Germinal center (tissue), 1 donor: ENCODE results near the gene ZNF14.
"Not testable (repeated sequence)": the region's sequence is repeated elsewhere in the genome, so short reads cannot be mapped to it uniquely, and the experiment has no call there.

ENCODE experiments used
- DNase-seq: peaks from one replicate; pipeline ENCODE4 v3.0.0; 2012; ENCODE audit warnings: mixed read lengths, low spot score

Gene ZNF14

DNA sequence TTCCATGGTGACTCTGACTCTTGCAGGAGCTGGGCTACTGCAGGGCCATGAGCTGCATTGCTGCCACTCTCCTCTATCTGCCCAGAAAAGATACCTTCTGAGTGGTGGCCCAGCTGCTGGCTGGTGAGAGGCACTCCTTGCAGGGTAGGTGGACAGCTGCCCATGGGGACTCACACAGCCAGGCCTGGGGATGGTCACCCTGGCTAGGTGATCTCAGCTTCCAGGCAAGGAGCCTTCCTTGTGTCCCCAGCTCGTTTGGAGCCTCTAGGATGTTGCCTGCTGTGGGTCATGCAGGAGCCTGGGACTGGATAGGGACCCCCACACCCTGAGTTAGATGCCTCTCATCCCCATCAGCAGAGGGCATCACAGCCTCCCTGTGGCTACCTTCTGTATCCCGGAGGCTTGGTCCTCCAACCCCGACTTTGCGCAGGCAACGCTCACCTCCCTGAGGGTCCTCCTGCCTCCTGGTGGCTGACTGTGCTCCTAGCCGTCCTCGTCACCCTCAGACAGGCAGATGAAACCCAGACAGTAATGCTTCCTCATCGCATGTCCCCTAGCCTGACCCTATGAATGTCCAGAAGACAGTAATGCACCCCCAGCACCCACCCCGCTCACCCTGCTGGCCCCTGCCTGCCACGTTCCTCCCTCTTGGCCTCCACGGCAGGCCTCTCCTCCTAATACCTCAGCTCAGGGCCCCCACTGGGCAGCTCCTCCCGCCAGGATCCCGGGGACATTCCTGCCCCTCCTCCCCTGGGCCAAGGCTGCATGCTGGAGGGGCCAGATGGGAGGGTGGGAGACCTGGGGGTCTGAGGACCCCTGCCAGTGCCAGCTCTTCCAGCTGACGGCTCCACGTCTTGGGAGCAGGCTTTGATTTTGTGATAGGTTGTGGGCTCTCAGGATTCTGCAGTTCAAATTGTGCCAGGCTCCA, 13.6 kb upstream of the ZNF14 start:
- DNase-seq = no peak

DNA sequence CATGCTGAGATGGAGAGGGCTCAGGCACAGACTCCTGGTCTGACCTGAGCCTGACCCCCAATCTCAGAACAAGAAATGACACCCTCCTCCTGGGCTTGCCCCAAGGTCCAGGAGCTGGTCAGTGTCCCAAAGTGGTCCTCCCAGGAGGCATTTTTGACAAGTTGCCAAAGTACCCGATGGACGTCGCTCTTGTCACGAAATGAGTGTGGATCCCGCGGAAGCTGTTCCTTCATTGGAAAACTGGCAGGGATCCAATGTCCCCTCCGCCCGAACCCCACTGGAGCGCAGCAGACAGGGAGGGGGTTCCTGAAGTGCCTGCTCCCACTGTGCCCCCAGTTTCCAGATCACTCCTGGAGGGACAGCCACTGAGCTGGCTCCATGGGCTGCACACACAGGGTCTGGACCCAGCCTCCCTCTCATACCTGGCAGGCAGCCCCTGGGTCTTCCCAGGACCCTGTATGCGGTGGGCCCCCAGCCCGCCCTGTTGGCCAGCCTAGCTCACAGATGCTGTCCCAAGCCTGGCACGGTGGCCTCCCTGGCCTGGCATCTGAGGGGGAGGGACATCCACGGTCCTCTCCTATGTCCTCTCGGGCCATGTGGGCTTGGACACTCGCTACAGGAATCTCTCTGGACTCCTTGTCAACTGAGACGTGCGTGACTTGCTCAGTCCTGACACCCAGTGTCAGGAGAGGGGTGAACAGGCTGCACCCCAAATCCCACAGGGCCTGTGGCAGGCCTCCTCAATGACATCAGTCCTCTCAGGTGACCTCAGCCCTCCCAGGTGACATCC, 12.8 kb upstream of the ZNF14 start:
- no peak for DNase-seq

DNA sequence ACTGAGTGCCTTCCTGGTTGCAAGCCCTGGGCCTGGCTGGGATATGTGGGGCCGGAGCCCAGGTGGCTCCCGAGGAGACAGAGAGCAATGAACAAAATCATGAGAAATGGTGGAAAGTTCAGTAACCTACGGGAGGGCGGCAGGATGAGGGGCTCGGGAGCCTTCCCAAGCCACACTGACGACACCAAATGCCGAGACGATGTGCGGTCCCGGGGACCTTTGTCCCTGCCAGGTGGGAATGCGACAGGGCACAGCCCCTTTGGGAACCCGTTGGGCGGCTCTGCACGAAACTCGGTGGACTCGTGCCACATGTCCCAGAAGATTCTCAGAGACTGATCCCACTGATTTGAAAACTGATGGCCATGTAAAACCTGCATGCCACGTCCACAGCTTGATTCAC, 11.7 kb upstream of the ZNF14 start:
- no peak for DNase-seq

DNA sequence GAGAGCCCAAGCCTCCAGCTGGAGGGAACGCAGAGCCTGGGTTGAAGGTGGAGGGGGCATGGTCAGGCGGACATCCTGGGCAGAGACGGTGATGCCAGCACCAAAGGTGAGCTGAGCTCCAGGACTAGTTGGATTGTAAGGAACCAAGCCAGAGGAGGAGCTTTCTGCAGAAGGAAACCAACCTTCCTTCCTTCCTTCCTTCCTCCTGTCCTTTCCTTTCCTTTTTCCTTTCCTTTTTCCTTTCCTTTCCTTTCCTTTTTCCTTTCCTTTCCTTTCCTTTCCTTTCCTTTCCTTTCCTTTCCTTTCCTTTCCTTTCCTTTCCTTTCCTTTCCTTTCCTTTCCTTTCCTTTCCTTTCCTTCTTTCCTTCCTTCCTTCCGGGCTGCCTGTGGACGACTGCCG, 11.0 kb upstream of the ZNF14 start:
- not testable (repeated sequence) for DNase-seq

DNA sequence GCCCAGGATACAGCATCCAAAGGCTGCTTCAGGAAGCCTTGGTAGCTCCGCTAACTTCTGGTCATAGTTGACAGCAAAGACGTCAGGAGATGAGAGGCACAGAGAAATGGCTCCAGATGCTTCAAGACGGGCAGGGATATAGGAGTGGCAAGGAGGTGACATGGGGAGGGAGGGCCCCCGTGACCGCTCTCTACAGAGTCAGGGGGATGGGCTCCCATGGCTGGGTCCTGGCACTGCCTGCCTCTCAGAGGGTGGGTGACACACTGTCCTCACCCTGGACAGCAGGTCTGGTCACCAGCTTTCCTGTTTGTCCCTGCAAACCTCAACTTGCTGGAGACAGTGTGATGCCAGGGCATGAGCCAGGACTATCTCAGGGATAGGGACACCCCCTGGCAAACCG, 10.3 kb upstream of the ZNF14 start:
- no peak for DNase-seq

DNA sequence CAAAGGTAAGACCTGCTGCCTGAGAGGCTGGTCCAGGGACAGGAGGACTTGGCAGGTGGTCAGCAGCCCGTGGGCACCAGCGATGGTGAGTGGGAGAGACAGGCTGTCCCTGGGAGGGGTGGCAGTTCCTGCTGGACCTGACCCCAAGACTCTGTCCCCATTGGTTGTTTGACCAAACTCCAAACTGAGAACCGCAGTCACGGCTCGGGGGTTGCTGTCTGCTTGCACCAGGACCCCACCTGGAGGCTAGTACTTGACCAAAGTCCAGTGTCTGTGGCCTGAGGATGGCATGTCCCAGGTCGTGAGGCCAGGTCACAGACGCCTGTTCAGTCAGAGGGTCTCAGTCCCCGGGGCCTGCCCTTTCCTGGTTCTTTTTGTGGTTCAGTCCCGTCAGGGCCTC, 9.9 kb upstream of the ZNF14 start:
- DNase-seq = no peak

DNA sequence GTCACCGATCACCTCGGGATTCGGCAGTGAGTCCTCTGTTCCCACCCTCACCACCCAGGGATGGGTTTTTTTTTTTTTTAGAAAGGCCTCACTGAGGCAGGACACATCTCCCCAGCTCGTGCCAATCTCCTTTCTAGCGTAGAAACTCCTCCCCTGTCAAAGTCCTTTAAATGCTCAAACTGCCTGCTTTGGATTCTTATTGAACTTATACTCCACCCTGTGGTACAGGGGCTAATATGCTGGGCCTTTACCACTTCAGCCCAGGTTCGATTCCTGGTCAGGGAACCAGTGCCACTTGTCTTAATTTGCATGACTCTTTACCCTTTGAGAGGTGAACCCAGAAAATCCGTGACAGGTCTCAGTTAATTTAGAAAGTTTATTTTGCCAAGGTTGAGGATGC, 8.3 kb upstream of the ZNF14 start:
- no peak for DNase-seq

DNA sequence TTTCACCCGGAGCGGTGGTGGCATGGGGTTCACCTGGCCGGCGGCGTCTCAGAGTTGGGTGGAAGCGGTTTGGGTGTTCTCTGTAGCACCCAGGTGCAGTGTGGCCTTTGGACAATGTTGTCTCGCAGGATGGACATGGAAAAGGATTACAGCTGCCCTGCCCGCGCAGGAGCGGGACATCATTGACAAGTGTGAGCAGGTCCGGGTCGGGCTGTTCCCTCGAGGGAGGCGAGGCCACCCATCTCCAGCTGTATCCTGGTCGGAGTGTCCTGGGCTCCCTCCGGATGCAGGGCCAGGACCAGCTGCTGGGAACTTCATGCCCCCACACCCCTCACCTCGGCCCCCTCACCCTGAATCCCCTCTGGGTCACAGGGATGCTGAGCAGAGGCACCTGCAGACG, 7.8 kb upstream of the ZNF14 start:
- DNase-seq = no peak

DNA sequence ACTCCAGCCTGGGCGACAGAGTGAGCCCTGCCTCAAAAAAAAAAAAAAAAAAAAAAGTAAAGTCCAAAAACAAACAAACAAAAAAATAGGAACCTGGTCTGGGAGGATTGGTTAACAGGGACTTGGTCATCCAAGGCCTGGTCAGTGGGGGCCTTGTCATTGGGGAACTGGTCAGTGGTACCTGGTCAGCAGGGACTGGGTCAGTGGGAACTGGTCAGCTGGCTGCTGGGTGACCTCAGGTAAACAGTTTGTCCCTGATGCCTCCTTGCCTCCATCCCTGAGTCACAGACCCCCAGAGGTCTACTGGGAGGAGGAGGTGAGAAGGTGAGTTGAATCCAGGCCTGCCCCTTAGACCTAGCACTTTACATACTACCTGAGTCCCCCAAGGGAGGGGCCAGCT, 5.7 kb upstream of the ZNF14 start:
- no peak for DNase-seq

DNA sequence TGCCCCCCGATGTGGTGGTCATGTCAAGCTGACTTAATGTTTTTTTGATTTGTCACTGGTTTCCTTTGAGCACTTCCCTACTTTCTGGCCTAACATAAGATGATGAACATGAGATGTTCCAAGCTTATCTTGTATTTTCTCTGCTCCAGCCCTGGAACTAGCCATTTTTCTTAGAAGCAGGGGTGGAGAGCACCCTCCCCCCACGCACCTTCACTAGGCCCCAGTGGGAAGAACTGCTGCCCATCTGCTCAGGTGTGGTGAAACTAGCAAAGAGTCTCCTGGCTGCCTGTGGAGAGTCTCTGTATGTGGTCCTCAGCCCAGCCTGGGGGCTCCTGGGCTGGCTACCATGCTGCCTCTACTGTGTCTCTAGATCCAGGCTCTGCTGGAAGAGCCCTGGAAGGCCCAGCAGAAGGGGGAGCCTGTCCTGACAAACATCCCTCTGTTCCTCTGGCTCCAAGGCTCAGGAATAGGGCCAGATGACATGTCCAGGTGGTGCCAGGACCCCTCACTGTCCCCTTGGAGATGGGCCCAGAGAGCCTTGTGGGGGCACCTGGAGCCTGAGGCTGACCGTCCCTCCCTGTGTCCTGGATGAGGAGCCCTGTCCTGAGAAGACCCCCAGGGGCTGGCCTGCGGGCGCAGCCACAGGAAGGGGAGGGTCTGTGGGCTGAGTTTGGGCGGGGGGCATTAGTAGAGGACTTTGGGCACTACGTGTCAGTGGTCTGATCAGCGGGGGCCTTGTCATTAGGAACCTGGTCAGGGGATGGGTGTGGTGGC, 4.8 kb upstream of the ZNF14 start:
- DNase-seq = no peak

DNA sequence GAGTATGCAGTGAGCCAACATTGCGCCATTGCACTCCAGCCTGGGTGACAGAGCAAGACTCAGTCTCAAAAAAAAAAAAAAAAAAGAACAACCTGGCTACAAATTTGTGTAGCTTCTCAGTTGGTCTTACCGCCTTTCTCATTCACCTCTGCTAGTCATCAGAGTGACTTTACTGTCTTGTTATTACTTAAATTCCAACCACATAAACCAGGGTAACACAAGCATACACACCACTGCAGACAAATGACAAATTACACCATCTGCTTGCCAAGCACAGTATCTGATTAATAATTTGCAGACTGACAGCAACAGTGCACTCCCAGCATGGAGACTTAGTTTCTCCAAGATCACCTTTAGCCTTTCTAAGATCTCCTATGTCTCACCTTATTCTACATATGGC, 11.0 kb downstream of the ZNF14 start:
- no peak for DNase-seq

DNA sequence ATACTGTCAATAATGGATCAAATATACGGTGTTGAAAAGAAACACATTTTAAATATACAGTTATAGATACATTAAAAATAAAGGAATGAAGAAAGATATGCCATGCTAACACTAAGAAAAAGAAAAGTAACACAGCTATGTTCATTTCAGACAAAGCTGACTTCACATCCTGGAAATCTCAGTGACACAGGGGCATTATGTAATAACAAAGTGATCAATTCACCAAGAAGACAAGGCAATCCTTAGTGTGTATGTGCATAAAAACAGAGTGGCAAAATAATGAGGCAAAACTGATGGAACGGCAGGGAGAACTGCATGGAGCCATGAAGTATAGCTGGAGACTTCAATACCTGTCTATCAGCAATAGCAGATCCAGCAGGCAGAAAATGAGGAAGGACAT, 13.1 kb downstream of the ZNF14 start:
- DNase-seq = no peak

DNA sequence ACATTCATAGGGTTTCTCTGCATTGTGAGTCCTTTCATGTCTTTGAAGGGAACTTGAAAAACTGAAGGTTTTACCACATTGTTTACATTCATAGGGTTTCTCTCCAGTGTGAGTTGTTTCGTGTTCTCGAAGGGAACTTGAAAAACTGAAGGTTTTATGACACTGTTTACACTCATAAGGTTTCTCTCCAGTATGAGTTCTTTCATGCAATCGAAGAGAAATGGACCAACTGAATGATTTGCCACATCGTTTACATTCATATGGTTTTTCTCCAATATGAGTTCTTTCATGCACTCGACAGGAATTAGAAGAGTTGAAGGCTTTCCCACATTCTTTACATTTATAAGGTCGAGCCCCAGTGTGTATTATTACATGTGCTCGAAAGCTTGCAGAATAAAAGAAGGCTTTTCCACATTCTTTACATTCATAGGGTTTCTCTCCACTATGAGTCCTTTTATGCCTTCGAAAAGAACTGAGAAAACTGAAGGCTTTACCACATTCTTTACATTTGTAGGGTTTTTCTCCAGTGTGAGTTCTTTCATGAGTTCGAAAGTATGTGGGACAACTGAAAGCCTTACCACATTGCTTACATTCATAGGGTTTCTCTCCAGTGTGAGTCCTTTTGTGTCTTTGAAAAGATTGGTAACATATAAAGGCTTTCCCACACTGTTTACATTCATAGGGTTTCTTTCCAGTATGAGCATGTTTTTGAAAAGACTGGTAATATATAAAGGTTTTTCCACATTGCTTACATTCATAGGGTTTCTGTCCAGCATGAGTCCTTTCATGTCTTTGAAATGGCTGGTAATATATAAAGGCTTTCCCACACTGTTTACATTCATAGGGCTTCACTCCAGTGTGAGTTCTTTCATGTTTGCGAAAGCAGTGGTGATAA, 20.7 kb downstream of the ZNF14 start:
- DNase-seq = no peak

DNA sequence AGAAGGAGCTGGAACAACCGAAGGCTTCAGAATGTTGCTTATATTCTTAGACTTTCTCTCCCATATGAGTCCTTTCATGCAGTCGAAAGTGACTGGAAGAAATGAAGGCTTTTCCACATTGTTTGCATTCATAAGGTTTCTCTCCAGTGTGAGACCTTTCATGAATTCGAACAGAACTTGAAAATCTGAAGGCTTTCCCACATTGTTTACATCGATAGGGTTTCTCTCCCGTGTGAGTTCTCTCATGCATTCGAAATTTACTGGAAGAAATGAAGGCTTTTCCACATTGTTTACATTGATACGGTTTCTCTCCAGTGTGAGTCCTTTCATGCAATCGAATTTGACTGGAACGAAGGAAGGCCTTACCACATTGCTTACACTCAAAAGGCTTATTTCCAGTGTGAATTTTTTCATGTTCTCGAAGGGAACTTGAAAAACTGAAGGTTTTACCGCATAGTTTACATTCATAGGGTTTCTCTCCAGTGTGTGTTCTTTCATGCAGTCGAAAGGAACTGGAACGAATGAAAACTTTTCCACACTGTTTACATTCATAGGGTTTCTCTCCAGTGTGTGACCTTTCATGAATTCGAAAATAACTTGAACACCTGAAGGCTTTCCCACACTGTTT, 21.5 kb downstream of the ZNF14 start:
- no peak for DNase-seq

DNA sequence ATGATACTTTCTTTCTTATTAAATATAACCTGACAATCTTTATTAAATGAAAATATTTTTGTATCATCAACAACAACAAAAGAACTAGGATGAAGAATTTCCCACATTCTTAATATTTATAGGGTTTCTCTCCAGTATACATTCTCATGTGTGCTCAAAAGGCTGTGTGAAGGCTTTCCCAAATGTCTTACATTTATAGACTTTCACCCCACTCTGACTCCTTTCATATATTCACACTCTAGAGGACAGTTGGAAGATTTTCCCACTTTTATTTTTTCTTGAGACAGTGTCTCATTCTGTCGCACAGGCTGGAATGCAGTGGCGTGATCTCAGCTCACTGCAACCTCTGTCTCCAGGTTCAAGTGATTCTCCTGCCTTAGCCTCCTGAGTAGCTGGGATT, 22.4 kb downstream of the ZNF14 start:
- DNase-seq = no peak

DNA sequence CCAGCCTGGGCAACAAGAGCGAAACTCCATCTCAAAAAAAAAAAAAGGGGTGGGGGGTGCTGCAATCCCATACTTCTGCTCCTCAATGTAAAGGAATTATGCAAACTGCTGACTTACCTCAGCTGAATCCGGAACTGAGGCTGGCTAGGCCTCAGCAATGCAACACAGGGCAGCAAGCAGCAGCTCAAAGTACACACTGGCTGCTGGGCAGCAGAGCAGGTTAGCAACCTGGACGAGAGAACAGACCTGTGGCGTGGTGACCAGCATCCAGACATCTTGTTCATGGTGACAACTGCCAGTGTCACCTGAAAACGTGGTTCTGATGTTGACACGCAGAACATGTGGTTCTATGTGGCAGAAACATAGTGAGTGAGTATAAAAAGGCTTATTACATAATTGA, 28.1 kb downstream of the ZNF14 start:
- no peak for DNase-seq

DNA sequence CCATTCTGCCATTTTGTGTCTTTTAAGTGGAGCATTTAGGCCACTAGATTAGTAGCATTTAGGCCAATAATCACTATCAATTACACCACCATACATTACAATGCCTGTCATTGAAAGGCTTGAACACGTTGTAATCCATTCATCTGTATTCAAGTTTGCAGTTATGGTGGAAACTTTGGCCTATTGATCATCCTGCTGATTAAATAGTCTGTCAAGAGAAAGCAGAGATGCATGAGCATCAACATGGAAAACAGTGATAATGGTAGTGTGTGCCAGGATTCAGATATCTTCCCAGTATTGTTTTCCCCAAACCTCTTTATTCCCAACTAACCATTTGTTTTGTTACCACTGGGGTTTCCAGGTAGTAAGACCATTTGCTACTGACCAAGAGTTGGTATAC, 32.4 kb downstream of the ZNF14 start:
- not testable (repeated sequence) for DNase-seq

DNA sequence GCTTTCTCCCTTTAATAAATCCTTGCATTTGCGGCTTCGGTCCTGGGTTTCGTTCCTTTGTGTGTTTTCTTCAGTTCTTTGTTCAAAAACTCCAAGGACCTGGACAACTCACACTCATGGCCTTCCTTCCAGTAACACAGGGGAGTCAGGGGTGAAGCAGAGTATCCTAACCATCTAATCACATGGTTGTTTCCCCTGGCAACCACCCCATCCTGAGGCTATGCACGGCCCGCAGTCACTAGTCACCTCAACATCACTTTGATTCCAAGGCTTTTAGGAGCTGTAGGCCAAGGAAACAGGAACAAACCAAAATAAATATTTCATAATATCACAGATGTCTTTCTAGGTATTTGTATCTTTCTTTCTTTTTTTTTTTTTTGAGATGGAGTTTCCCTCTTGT, 35.3 kb downstream of the ZNF14 start:
- no peak for DNase-seq

DNA sequence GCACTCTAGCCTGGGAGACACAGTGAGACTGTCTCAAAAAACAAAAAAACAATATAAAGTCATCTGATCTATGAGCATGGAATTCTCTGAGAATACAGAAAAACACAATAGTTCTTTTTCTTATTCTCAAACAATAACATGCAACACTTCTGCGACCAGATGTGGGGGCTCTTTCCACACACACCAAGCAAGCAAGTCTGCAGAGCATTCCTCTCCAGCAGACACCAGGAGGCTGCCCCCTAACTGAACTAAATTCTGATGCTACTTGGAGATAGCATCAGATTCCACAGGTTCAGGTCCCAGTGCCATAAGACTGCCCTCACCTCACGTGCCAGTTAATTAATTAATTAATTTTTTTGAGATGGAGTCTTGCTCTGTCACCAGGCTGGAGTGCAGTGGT, 36.5 kb downstream of the ZNF14 start:
- DNase-seq = no peak

DNA sequence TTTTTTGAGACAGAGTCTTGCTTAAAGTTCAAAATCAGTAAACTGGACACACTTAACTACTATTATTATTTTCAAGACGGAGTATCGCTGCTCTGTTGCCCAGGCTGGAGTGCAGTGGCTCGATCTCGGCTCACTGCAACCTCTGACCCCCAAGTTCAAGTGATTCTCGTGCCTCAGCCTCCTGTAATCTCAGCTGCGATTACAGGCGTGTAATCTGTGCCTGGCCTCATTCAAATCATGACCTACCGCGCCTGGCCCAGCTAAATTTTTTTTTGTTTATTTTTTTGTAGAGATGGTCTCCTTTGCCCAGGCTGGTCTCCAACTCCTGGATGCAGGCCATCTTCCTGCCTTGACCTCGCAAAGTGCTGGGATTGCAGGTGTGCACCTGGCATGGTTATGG, 41.2 kb downstream of the ZNF14 start:
- DNase-seq = no peak

DNA sequence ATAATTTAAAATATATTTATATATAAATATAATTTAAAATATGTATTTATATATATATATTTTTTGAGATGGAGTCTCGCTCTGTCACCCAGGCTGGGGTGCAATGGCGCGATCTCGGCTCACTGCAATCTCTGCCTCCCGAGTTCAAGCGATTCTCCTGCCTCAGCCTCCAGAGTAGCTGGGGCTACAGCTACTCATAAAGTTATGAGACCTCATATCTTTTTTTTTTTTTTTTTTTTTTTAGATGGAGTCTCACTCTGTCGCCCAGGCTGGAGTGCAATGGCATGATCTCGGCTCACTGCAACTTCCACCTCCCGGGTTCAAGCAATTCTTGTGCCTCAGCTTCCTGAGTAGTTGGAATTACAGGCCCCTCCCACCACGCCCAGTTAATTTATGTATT, 43.9 kb downstream of the ZNF14 start:
- not testable (repeated sequence) for DNase-seq
